Activated B cell treated with CpG ODN at 0.5 μM for 24 hours (primary cell): ENCODE data around the gene NARF. TPM values are rescaled to one million over a fixed set of nuclear protein-coding genes. Genes with fewer than 3 reads are reported as not detected.

Experiments used
- ATAC-seq: fragments of 200-7000 bp; cut with Tn5 transposase; one replicate; pipeline ENCODE4 v1.10.0; 2021; ENCODE audit warnings: low read depth, mild to moderate bottlenecking, moderate library complexity
- CTCF ChIA-PET: fragments of 350-600 bp; sonication (Branson Sonifier 250); formaldehyde crosslinking; loops from one replicate; lab custom pipeline; 2021; ENCODE audit warnings: antibody characterized with exemption; lab: Charles Lee
- POLR2A ChIA-PET: fragments of 350-600 bp; sonication (Branson Sonifier 250); formaldehyde crosslinking; loops from one replicate; lab custom pipeline; 2021; ENCODE audit warnings: antibody characterized with exemption; lab: Charles Lee
- DNase-seq: peaks from one replicate; pipeline ENCODE4 v3.0.0; 2022
- H3K27ac Mint-ChIP-seq: one replicate; pipeline ENCODE4 v1.8.0; 2020; ENCODE audit warnings: mixed read lengths
- H3K27me3 Mint-ChIP-seq: one replicate; pipeline ENCODE4 v1.8.0; 2021; ENCODE audit warnings: mixed read lengths
- H3K36me3 Mint-ChIP-seq: one replicate; pipeline ENCODE4 v1.8.0; 2021; ENCODE audit warnings: low read depth, mixed read lengths
- H3K4me1 Mint-ChIP-seq: one replicate; pipeline ENCODE4 v1.8.0; 2021; ENCODE audit warnings: mixed read lengths
- H3K4me3 Mint-ChIP-seq: one replicate; pipeline ENCODE4 v1.8.0; 2020; ENCODE audit warnings: mild to moderate bottlenecking, mixed read lengths
- H3K9me3 Mint-ChIP-seq: one replicate; pipeline ENCODE4 v1.8.0; 2020; ENCODE audit warnings: mixed read lengths
- intact Hi-C: fragments of 100-400 bp; cut with micrococcal nuclease; formaldehyde crosslinking; loops from one replicate; pipeline ENCODE4 v1.15.1; 2024
- total RNA-seq: library from RNA; stranded (reverse); gene quantifications from 2 replicates; pipeline ENCODE4 v1.2.3, GENCODE V29; 2022
- TF ChIP-seq, protein P1 (sequence below): fragments of 200-600 bp; IDR thresholded peaks from one replicate; pipeline ENCODE4 v1.8.0; 2022; ENCODE audit warnings: antibody characterized with exemption, mild to moderate bottlenecking

The NARF gene
- total RNA-seq, 1 donor from 2014 or later, result 81.9 TPM

DNA sequence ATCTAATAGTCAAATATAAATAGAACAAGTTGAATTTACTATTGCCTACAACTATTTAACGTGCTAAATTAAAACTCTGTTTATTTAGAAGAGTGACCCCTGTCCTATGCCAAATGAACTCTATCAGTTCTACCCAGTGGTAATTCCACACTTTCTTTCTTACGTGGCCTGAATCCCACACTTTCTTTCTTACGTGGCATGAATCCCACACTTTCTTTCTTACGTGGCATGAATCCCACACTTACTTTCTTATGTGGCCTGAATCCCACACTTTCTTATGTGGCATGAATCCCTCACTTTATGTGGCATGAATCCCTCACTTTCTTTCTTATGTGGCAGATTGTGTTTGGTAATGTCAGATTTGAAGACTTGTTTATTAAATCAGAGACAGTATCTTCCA is 67.2 kb downstream of the NARF start:
- ChIA-PET POLR2A (no interaction called here), CTCF (no interaction called here)
- ATAC-seq (no peak), DNase-seq (no peak)
- Mint-ChIP-seq H3K36me3 (peaks cover 7% of the 10 kb centered on the region), H3K27me3 (no peaks in the 10 kb centered on the region), H3K4me3 (no peak overlapping the region), H3K4me1 (peaks cover 62% of the 10 kb centered on the region), H3K27ac (no peak overlapping the region), H3K9me3 (no peaks in the 10 kb centered on the region)
- intact Hi-C loops, result no loop called here
- TF ChIP-seq, protein P1, sequence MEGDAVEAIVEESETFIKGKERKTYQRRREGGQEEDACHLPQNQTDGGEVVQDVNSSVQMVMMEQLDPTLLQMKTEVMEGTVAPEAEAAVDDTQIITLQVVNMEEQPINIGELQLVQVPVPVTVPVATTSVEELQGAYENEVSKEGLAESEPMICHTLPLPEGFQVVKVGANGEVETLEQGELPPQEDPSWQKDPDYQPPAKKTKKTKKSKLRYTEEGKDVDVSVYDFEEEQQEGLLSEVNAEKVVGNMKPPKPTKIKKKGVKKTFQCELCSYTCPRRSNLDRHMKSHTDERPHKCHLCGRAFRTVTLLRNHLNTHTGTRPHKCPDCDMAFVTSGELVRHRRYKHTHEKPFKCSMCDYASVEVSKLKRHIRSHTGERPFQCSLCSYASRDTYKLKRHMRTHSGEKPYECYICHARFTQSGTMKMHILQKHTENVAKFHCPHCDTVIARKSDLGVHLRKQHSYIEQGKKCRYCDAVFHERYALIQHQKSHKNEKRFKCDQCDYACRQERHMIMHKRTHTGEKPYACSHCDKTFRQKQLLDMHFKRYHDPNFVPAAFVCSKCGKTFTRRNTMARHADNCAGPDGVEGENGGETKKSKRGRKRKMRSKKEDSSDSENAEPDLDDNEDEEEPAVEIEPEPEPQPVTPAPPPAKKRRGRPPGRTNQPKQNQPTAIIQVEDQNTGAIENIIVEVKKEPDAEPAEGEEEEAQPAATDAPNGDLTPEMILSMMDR, result no peak

GRCh38 chr17:82527898-82528297 is 69.4 kb downstream of the NARF start:
- no peak for ATAC-seq

DNA sequence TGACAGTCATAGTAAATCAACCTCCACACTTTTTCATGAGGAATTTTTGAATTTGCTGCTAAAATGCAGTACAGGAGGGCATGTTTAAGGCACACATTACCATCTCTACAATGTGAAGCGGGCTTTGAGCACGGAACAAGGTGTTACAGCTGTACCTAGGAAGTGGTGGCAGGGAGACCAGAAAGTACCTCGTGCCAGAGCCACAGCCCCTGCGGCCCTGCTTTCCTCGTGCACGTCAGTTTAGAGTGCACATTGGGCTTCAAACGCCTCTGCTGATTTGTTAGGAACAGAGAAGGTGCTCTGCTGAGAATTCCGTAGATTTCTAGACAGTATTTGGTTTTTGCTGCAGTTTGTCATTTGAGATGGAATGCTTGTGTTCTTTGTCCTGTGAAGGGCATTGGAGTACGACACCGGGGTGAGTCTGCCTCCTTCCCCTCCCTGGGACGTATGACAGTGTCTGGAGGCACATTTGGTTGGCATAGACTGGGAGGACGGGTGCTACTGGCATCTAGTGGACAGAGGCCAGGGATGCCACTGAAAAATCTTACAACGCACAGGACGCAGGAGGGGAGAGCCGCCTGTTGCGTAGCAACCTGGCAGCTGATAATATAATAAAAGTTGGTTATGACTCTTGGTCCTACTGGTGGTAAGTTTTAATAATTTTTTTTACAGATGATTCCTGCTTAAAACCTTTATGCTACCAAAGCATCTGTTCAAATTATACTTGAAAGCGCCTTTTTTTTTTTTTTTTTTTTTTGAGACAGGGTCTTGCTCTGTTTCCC is 70.1 kb downstream of the NARF start:
- POLR2A ChIA-PET, result interaction anchor here (0.7 kb wide), 1 partner anchor 8 kb away, joined by 5 read pairs; no protein-coding TSS in a partner anchor
- H3K27ac Mint-ChIP-seq, result no peak overlapping the region
- DNase-seq, result no peak

More at GRCh38 chr17:82527898-82528297, 69.4 kb downstream of the NARF start:
- TF ChIP-seq, protein P1, result no peak
- Mint-ChIP-seq H3K4me1 (peaks cover 56% of the 10 kb centered on the region), H3K4me3 (no peak overlapping the region), H3K27me3 (no peaks in the 10 kb centered on the region), H3K36me3 (peaks cover 4% of the 10 kb centered on the region), H3K9me3 (no peaks in the 10 kb centered on the region), H3K27ac (no peak overlapping the region)
- POLR2A ChIA-PET, result interaction anchor here (0.8 kb wide), 1 partner anchor 70 kb away, joined by 3 read pairs; the partner anchor contains the start of gene NARF
- no peak for DNase-seq
- intact Hi-C loops, result no loop called here
- CTCF ChIA-PET, result interaction anchor here (1.5 kb wide), 1 partner anchor 23 kb away, joined by 4 read pairs; no protein-coding TSS in a partner anchor

GRCh38 chr17:82529914-82530300 is 71.4 kb downstream of the NARF start:
- Mint-ChIP-seq H3K36me3 (peaks cover 3% of the 10 kb centered on the region), H3K9me3 (no peaks in the 10 kb centered on the region), H3K4me3 (no peak overlapping the region), H3K4me1 (peaks cover 49% of the 10 kb centered on the region), H3K27me3 (no peaks in the 10 kb centered on the region), H3K27ac (no peak overlapping the region)
- TF ChIP-seq, protein P1, result no peak
- ChIA-PET POLR2A (no interaction called here), CTCF (no interaction called here)
- DNase-seq (no peak), ATAC-seq (no peak)
- intact Hi-C loops, result no loop called here

More for the DNA sequence above, 70.1 kb downstream of the NARF start:
- TF ChIP-seq, protein P1, result no peak
- CTCF ChIA-PET, result interaction anchor here (1.5 kb wide), 1 partner anchor 23 kb away, joined by 4 read pairs; no protein-coding TSS in a partner anchor
- Mint-ChIP-seq H3K27me3 (no peaks in the 10 kb centered on the region), H3K4me1 (peaks cover 50% of the 10 kb centered on the region), H3K36me3 (peaks cover 4% of the 10 kb centered on the region), H3K4me3 (no peak overlapping the region), H3K9me3 (no peaks in the 10 kb centered on the region)
- intact Hi-C loops, result no loop called here
- ATAC-seq, result no peak

DNA sequence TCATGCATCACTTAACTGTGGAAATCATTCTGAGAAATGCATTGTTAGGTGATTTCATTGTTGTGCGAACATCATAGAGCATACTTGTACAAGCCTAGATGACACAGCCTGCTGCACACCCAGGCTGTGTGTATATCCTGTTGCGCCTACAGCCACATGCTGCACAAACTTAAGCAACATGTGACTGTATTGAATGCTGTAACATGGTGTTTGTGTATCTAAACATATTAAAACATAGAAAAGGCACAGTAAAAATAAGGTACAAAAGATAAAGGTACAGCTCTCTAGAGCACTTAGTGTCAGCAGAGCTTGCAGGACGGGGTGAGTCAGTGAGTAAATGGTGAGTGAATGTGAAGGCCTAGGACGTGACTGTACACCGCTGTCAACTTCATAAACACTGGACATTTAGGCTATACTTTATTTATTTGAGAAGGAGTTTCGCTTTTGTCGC is 72.9 kb downstream of the NARF start:
- Mint-ChIP-seq H3K27ac (peak overlapping the region; percentile 50), H3K4me3 (peak overlapping the region; percentile 8), H3K27me3 (no peaks in the 10 kb centered on the region), H3K9me3 (no peaks in the 10 kb centered on the region), H3K36me3 (no peaks in the 10 kb centered on the region), H3K4me1 (peaks cover 50% of the 10 kb centered on the region)
- ATAC-seq (no peak), DNase-seq (no peak)
- TF ChIP-seq, protein P1, result no peak
- ChIA-PET POLR2A (no interaction called here), CTCF (no interaction called here)
- intact Hi-C loops, result no loop called here
